ENCODE measurements around the gene TBX21. TPM values are rescaled to one million over a fixed set of nuclear protein-coding genes. Genes with fewer than 3 reads are reported as not detected.

The TBX21 gene
- total RNA-seq, 2 experiments from 2014 or later = 10.6 to 12.3 TPM

DNA sequence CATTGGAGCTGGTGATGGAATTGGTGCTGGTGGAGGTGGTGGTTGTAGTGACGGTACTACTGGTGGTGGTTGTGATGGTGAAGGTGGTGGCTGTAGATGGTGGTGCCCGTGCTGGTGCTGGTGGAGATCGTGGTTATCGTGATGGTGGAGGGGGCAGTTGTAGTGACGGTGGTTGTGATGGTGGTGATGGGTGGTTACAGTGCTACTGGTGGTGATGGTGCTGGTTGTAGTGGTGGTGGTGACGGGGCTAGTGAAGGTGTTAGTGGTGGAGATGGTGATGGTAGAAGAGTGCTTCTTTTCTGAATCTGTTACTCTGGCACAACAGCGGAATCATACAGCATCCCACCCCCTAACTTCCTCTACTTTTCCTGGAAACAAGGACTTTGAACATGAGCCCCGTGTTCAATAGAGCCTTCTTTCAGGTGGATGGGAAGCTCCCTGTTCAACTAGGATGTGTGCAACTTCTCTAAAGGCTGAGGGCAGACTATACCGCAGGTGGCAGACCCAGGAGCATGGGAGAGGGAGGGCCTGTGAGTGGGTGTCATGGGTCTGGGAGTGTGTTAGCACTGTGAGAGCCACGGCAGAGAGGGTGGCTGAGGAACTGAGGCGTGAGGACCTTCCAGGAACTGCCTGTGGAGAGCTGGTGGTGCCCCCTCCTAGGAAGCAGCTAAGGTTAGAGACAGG, 8.2 kb downstream of the TBX21 start:
- POLR2A ChIA-PET = interaction anchor here (0.9 kb wide), 1 partner anchor 8 kb away, joined by 3 read pairs; the partner anchor contains the start of gene TBX21
- no peaks in the 10 kb centered on the region for H3K9me3 ChIP-seq (ENCODE audit: control insufficient read depth in 1 of 2, insufficient read depth in 1 of 2, low read length in 2 of 2)
- Mint-ChIP-seq H3K4me1 (ENCODE audit: low read depth) (peaks cover 18% of the 10 kb centered on the region), H3K36me3 (ENCODE audit: low read depth) (no peaks in the 10 kb centered on the region), H3K4me3 (peak overlapping the region; percentile 16), H3K27me3 (no peaks in the 10 kb centered on the region), H3K9me3 (no peaks in the 10 kb centered on the region), H3K27ac (peak overlapping the region; percentile 35)
- peak overlapping the region; percentile 2 for H3K4me3 ChIP-seq (ENCODE audit: low read length)
- peaks cover 27% of the 10 kb centered on the region for H3K36me3 ChIP-seq (ENCODE audit: insufficient read depth, low read length)
- ATAC-seq (ENCODE audit: poor library complexity) (peak; percentile 16), DNase-seq (peak in 3 of 14 experiments; percentile 31 to 50 (median 38))
- peaks cover 65% of the 10 kb centered on the region for H3K4me1 ChIP-seq (ENCODE audit: insufficient read depth, low read length)
- no peaks in the 10 kb centered on the region for H3K27me3 ChIP-seq (ENCODE audit: control insufficient read depth in 1 of 2, insufficient read depth in 2 of 2, low read length in 2 of 2)
- intact Hi-C loops (cut with DNase I, micrococcal nuclease) = no loop called here
- no peak overlapping the region for H3K27ac ChIP-seq (ENCODE audit: low read depth in 1 of 2, low read length in 2 of 2)
- TF ChIP-seq CTCF (IDR thresholded peaks at IDR 0.05) = no peak
- CTCF ChIA-PET = interaction anchor here (0.8 to 4.0 kb wide), 4 partner anchors 9 to 77 kb away, joined by 3 to 19 read pairs (median 4); partner anchors contain the start of gene TBX21

DNA sequence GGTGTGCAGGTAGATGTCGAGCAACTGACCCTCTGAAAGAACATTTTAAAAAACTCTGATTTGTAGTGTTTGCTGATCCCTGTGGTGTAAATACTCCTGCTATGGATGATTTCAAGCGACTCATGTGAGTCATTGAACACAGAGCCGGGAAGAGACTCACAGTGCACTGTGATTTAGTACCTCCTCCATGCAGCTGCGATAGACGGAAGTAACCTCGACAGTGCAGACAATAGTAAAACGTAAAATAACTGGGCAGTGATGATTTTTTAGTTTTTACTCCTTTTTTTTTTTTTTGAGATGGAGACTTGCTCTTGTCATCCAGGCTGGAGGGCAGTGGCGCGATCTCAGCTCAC, 8.7 kb downstream of the TBX21 start:
- no peak for TF ChIP-seq CTCF (IDR thresholded peaks at IDR 0.05)
- peaks cover 27% of the 10 kb centered on the region for H3K36me3 ChIP-seq (ENCODE audit: insufficient read depth, low read length)
- no peak overlapping the region for H3K27ac ChIP-seq (ENCODE audit: low read depth in 1 of 2, low read length in 2 of 2)
- intact Hi-C loops (cut with DNase I, micrococcal nuclease) = loop anchor here (1.0 kb wide), 2 partner anchors 42 to 77 kb away; no protein-coding TSS in a partner anchor
- Mint-ChIP-seq H3K9me3 (no peaks in the 10 kb centered on the region), H3K4me1 (ENCODE audit: low read depth) (peaks cover 18% of the 10 kb centered on the region), H3K36me3 (ENCODE audit: low read depth) (no peaks in the 10 kb centered on the region), H3K27ac (no peak overlapping the region), H3K27me3 (no peaks in the 10 kb centered on the region), H3K4me3 (no peak overlapping the region)
- ChIA-PET POLR2A (interaction anchor here (0.6 to 0.9 kb wide), 3 partner anchors 9 to 60 kb away, joined by 3 read pairs; partner anchors contain the start of genes TBKBP1 and TBX21), CTCF (interaction anchor here (0.8 to 4.0 kb wide), 4 partner anchors 10 to 77 kb away, joined by 3 to 19 read pairs (median 4); partner anchors contain the start of gene TBX21)
- peak overlapping the region; percentile 2 for H3K4me3 ChIP-seq (ENCODE audit: low read length)
- DNase-seq (peak in 3 of 14 experiments; percentile 22 to 53 (median 33)), ATAC-seq (ENCODE audit: poor library complexity) (peak; percentile 64)
- peaks cover 60% of the 10 kb centered on the region for H3K4me1 ChIP-seq (ENCODE audit: insufficient read depth, low read length)
- no peaks in the 10 kb centered on the region for H3K9me3 ChIP-seq (ENCODE audit: control insufficient read depth in 1 of 2, insufficient read depth in 1 of 2, low read length in 2 of 2)
- H3K27me3 ChIP-seq (ENCODE audit: control insufficient read depth in 1 of 2, insufficient read depth in 2 of 2, low read length in 2 of 2) = no peaks in the 10 kb centered on the region

GRCh38 chr17:47742319-47743181, 9.5 kb downstream of the TBX21 start:
- Mint-ChIP-seq H3K4me3 (no peak overlapping the region), H3K27me3 (no peaks in the 10 kb centered on the region), H3K4me1 (ENCODE audit: low read depth) (peaks cover 12% of the 10 kb centered on the region), H3K27ac (no peak overlapping the region), H3K9me3 (no peaks in the 10 kb centered on the region), H3K36me3 (ENCODE audit: low read depth) (no peaks in the 10 kb centered on the region)
- Histone ChIP-seq H3K27me3 (ENCODE audit: control insufficient read depth in 1 of 2, insufficient read depth in 2 of 2, low read length in 2 of 2) (no peaks in the 10 kb centered on the region), H3K36me3 (ENCODE audit: insufficient read depth, low read length) (peaks cover 27% of the 10 kb centered on the region), H3K4me3 (ENCODE audit: low read length) (no peak overlapping the region), H3K27ac (ENCODE audit: low read depth in 1 of 2, low read length in 2 of 2) (no peak overlapping the region), H3K4me1 (ENCODE audit: insufficient read depth, low read length) (peaks cover 54% of the 10 kb centered on the region), H3K9me3 (ENCODE audit: control insufficient read depth in 1 of 2, insufficient read depth in 1 of 2, low read length in 2 of 2) (no peaks in the 10 kb centered on the region)
- intact Hi-C loops (cut with DNase I, micrococcal nuclease) = loop anchor here (1.0 kb wide), 2 partner anchors 43 to 78 kb away; no protein-coding TSS in a partner anchor
- POLR2A ChIA-PET = interaction anchor here (0.5 to 0.9 kb wide), 3 partner anchors 9 to 60 kb away, joined by 3 read pairs; partner anchors contain the start of gene TBKBP1
- peak; percentile 60 for TF ChIP-seq CTCF (IDR thresholded peaks at IDR 0.05)
- DNase-seq (peak in 12 of 14 experiments; percentile 23 to 73 (median 44)), ATAC-seq (ENCODE audit: poor library complexity) (peak; percentile 67)
- CTCF ChIA-PET = interaction anchor here (1.1 to 4.0 kb wide), 3 partner anchors 10 to 45 kb away, joined by 3 to 19 read pairs (median 4); partner anchors contain the start of gene TBX21

All from CD4-positive, alpha-beta T cell (primary cell).